Neural cell (in vitro differentiated cells): ENCODE measurements around the gene FSHR. TPM values are rescaled to one million over a fixed set of nuclear protein-coding genes. Genes with fewer than 3 reads are reported as not detected.
A peak's percentile ranks its signal among the peaks of the same experiment; 100 is the strongest.

Experiments used
- H2AFZ ChIP-seq: fragments of 200-600, 300-800 bp; sonication (generic), shearing (Covaris generic); 2 replicates; pipeline ENCODE4 v1.6.0; 2014; ENCODE audit warnings: low read depth, mild to moderate bottlenecking, antibody characterized with exemption, low read length, moderate library complexity
- H3F3A ChIP-seq: fragments of 200-600 bp; shearing (Covaris generic); 2 replicates; pipeline ENCODE4 v1.6.1; 2016; ENCODE audit warnings: mild to moderate bottlenecking, moderate library complexity, mixed read lengths, antibody characterized with exemption, low read length; ENCODE audit not compliant: insufficient read depth, poor library complexity, severe bottlenecking
- H3K27ac ChIP-seq: fragments of 200-600, 300-800 bp; sonication (generic), shearing (Covaris generic); 2 replicates; pipeline ENCODE4 v1.5.1; 2014; ENCODE audit warnings: mild to moderate bottlenecking, low read length, moderate library complexity
- H3K27me3 ChIP-seq: fragments of 300-800, 200-600 bp; sonication (generic), shearing (Covaris generic); 2 replicates; pipeline ENCODE4 v1.6.0; 2014; ENCODE audit warnings: mild to moderate bottlenecking, low read depth, low read length, moderate library complexity; ENCODE audit not compliant: insufficient read depth
- H3K36me3 ChIP-seq: fragments of 300-800, 200-600 bp; sonication (generic), shearing (Covaris generic); 2 replicates; pipeline ENCODE4 v1.5.1; 2014; ENCODE audit warnings: mild to moderate bottlenecking, antibody characterized with exemption, low read length, moderate library complexity; ENCODE audit not compliant: insufficient read depth
- H3K4me2 ChIP-seq: fragments of 300-800, 200-600 bp; sonication (generic), shearing (Covaris generic); 2 replicates; pipeline ENCODE4 v1.6.0; 2014; ENCODE audit warnings: mild to moderate bottlenecking, low read length
- H3K4me3 ChIP-seq: fragments of 300-800, 200-600 bp; sonication (generic), shearing (Covaris generic); 2 replicates; pipeline ENCODE4 v1.5.1; 2014; ENCODE audit warnings: mild to moderate bottlenecking, low read length, moderate library complexity
- H3K79me2 ChIP-seq: fragments of 200-600 bp; shearing (Covaris generic); replicated peaks from 2 replicates; pipeline ENCODE4 v1.6.0; 2014; ENCODE audit warnings: mild to moderate bottlenecking, low read length, moderate library complexity; ENCODE audit not compliant: insufficient read depth
- H3K9ac ChIP-seq: fragments of 300-800, 200-600 bp; sonication (generic), shearing (Covaris generic); 2 replicates; pipeline ENCODE4 v1.6.1; 2016; ENCODE audit warnings: mild to moderate bottlenecking, low read length, mixed read lengths
- H3K9me2 ChIP-seq: fragments of 200-600 bp; shearing (Covaris generic); 2 replicates; pipeline ENCODE4 v1.6.1; 2016; ENCODE audit warnings: mild to moderate bottlenecking, low read length, mixed read lengths; ENCODE audit not compliant: insufficient read depth
- H3K9me3 ChIP-seq: fragments of 200-600, 300-800 bp; sonication (generic), shearing (Covaris generic); 2 replicates; pipeline ENCODE4 v1.6.1; 2016; ENCODE audit warnings: mild to moderate bottlenecking, mixed run types, low read length, moderate library complexity, mixed read lengths
- H4K20me1 ChIP-seq: fragments of 200-600 bp; shearing (Covaris generic); 2 replicates; pipeline ENCODE4 v1.6.1; 2016; ENCODE audit warnings: mild to moderate bottlenecking, mixed run types; ENCODE audit not compliant: insufficient read depth
- CTCF ChIP-seq: fragments of 450-650 bp; IDR thresholded peaks from 2 replicates; pipeline ENCODE4 v1.5.1; 2014; ENCODE audit warnings: antibody characterized with exemption, mild to moderate bottlenecking, moderate library complexity; ENCODE audit not compliant: poor library complexity, severe bottlenecking
- EP300 ChIP-seq: fragments of 450-650 bp; conservative IDR thresholded peaks from 2 replicates; pipeline ENCODE4 v1.6.1; 2014; ENCODE audit warnings: antibody characterized with exemption, mild to moderate bottlenecking, moderate library complexity; ENCODE audit not compliant: poor library complexity, severe bottlenecking
- EZH2 ChIP-seq: fragments of 200-600, 300-800 bp; shearing (Covaris generic), sonication (generic); IDR thresholded peaks from 2 replicates; pipeline ENCODE4 v1.6.1; 2014; ENCODE audit warnings: antibody characterized with exemption, low read length, borderline replicate concordance, mild to moderate bottlenecking; ENCODE audit not compliant: insufficient read depth, poor library complexity, severe bottlenecking
- MXI1 ChIP-seq: fragments of 450-650 bp; conservative IDR thresholded peaks from 2 replicates; pipeline ENCODE4 v1.6.1; 2014; ENCODE audit warnings: antibody characterized with exemption, mild to moderate bottlenecking; ENCODE audit not compliant: poor library complexity, severe bottlenecking
- POLR2AphosphoS5 ChIP-seq: IDR thresholded peaks from 2 replicates; pipeline ENCODE4 v1.6.1; 2012
- RAD21 ChIP-seq: fragments of 450-650 bp; conservative IDR thresholded peaks from 2 replicates; pipeline ENCODE4 v1.6.1; 2014; ENCODE audit warnings: antibody characterized with exemption, mild to moderate bottlenecking, moderate library complexity
- REST ChIP-seq: IDR thresholded peaks from 2 replicates; pipeline ENCODE4 v1.6.1; 2012; ENCODE audit warnings: borderline replicate concordance
- SMC3 ChIP-seq: fragments of 450-650 bp; conservative IDR thresholded peaks from 2 replicates; pipeline ENCODE4 v1.6.1; 2014; ENCODE audit warnings: antibody characterized with exemption, mild to moderate bottlenecking, moderate library complexity; ENCODE audit not compliant: poor library complexity
- TAF1 ChIP-seq: IDR thresholded peaks from 2 replicates; pipeline ENCODE4 v1.6.1; 2012; ENCODE audit warnings: low read depth
- polyA plus RNA-seq: library from polyadenylated mRNA; depleted of rRNA; stranded (reverse); fragments of >200 nt; gene quantifications from 2 replicates; pipeline ENCODE4 v1.2.3, GENCODE V29; 2014

Gene FSHR
- polyA plus RNA-seq, 1 donor from 2014 or later, result not detected

- H3K36me3 ChIP-seq, result no peaks in the 10 kb centered on the region
- no peaks in the 10 kb centered on the region for H3K79me2 ChIP-seq
- no peak overlapping the region for H2AFZ ChIP-seq
- no peak overlapping the region for H3K9ac ChIP-seq
- TF ChIP-seq POLR2AphosphoS5 (no peak), MXI1 (no peak), TAF1 (no peak), EZH2 (no peak), RAD21 (no peak), EP300 (no peak), CTCF (no peak), SMC3 (no peak), REST (no peak)
- no peaks in the 10 kb centered on the region for H3K9me3 ChIP-seq
- H3K4me3 ChIP-seq, result no peak overlapping the region
- peaks cover 6% of the 10 kb centered on the region for H3F3A ChIP-seq
- H4K20me1 ChIP-seq, result no peaks in the 10 kb centered on the region
- H3K27me3 ChIP-seq, result no peaks in the 10 kb centered on the region
- no peak overlapping the region for H3K4me2 ChIP-seq
- no peak overlapping the region for H3K27ac ChIP-seq
- H3K9me2 ChIP-seq, result no peaks in the 10 kb centered on the region
Measured at GRCh38 chr2:48984922-48985321, 169.4 kb downstream of the FSHR start.

- Histone ChIP-seq H3K27ac (peak overlapping the region; percentile 33), H3K9me2 (no peaks in the 10 kb centered on the region), H3K79me2 (no peaks in the 10 kb centered on the region), H3K9me3 (no peaks in the 10 kb centered on the region), H3F3A (peaks cover 6% of the 10 kb centered on the region), H3K4me3 (no peak overlapping the region), H3K27me3 (no peaks in the 10 kb centered on the region), H3K36me3 (no peaks in the 10 kb centered on the region), H3K4me2 (no peak overlapping the region), H4K20me1 (no peaks in the 10 kb centered on the region), H3K9ac (no peak overlapping the region), H2AFZ (no peak overlapping the region)
- no peak for TF ChIP-seq EP300
- TF ChIP-seq MXI1, result no peak
- TF ChIP-seq RAD21, result no peak
- TF ChIP-seq EZH2, result no peak
- no peak for TF ChIP-seq REST
- TF ChIP-seq SMC3, result no peak
- TF ChIP-seq CTCF, result no peak
- TF ChIP-seq POLR2AphosphoS5, result no peak
- TF ChIP-seq TAF1, result no peak
Measured at GRCh38 chr2:48983551-48983950, 170.8 kb downstream of the FSHR start.
